Measurements from ENCODE around the gene LOXHD1.

DNA sequence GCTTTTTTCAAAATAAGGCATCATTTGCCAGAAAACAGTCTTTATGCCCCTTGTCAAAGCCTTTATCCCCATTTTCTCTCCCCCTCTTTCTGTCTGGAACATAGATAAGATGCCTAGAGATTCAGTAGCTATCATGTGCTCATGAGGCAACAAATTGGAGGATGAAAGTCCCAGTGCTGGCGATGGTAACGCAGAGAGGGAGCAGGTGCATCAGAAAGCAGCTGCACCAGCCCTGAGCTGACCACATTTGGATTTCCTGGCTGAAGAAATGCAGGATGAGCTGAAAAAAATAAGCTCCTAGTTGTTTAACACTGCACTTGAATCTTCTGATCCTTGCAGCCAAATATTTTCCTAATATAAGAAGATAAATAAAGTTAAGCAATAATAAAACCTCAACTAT lies 48.0 kb downstream of the LOXHD1 start:
- TF ChIP-seq, protein P1, sequence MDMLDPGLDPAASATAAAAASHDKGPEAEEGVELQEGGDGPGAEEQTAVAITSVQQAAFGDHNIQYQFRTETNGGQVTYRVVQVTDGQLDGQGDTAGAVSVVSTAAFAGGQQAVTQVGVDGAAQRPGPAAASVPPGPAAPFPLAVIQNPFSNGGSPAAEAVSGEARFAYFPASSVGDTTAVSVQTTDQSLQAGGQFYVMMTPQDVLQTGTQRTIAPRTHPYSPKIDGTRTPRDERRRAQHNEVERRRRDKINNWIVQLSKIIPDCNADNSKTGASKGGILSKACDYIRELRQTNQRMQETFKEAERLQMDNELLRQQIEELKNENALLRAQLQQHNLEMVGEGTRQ (CRISPR knock-in tag; IDR thresholded peaks at IDR 0.05) = no peak
- no peak for TF ChIP-seq MAX (CRISPR knock-in tag; IDR thresholded peaks at IDR 0.05)
- TF ChIP-seq, protein P2, sequence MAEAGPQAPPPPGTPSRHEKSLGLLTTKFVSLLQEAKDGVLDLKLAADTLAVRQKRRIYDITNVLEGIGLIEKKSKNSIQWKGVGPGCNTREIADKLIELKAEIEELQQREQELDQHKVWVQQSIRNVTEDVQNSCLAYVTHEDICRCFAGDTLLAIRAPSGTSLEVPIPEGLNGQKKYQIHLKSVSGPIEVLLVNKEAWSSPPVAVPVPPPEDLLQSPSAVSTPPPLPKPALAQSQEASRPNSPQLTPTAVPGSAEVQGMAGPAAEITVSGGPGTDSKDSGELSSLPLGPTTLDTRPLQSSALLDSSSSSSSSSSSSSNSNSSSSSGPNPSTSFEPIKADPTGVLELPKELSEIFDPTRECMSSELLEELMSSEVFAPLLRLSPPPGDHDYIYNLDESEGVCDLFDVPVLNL (CRISPR knock-in tag; IDR thresholded peaks at IDR 0.05; ENCODE audit: borderline replicate concordance, low read depth) = no peak
- no peak for TF ChIP-seq ZMAT4 (CRISPR knock-in tag; IDR thresholded peaks at IDR 0.05)
- no peak for TF ChIP-seq TCF7 (CRISPR knock-in tag; IDR thresholded peaks at IDR 0.05; ENCODE audit: low read depth)
- TF ChIP-seq, protein P3, sequence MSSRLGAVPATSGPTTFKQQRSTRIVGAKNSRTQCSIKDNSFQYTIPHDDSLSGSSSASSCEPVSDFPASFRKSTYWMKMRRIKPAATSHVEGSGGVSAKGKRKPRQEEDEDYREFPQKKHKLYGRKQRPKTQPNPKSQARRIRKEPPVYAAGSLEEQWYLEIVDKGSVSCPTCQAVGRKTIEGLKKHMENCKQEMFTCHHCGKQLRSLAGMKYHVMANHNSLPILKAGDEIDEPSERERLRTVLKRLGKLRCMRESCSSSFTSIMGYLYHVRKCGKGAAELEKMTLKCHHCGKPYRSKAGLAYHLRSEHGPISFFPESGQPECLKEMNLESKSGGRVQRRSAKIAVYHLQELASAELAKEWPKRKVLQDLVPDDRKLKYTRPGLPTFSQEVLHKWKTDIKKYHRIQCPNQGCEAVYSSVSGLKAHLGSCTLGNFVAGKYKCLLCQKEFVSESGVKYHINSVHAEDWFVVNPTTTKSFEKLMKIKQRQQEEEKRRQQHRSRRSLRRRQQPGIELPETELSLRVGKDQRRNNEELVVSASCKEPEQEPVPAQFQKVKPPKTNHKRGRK (CRISPR knock-in tag; IDR thresholded peaks at IDR 0.05; ENCODE audit: borderline replicate concordance) = no peak
